T-cell (primary cell): Measurements from ENCODE around the gene PMF1. TPM values are rescaled to one million over a fixed set of nuclear protein-coding genes. Genes with fewer than 3 reads are reported as not detected.

Experiments
- ATAC-seq, 4 experiments: fragments of 200-7000 bp in 3 of 4; fragments of 150-1000 bp in 1 of 4; cut with Tn5 transposase; replicated peaks in 1 of 4; 1 replicate in 3 of 4; 2 replicates in 1 of 4; pipeline ENCODE4 v1.10.0; 2021; ENCODE audit warnings: moderate library complexity in 3 of 4, mild to moderate bottlenecking in 2 of 4, moderate number of reproducible peaks in 1 of 4
- CTCF ChIA-PET, 2 donors: fragments of 300-600 bp; sonication (Branson Sonifier 250); formaldehyde crosslinking; loops; one replicate each; lab custom pipeline; 2022; ENCODE audit warnings: antibody characterized with exemption in 2 of 2; lab: Charles Lee
- POLR2A ChIA-PET, 2 donors: fragments of 300-600 bp; sonication (Branson Sonifier 250); formaldehyde crosslinking; loops; one replicate each; lab custom pipeline; 2022; ENCODE audit warnings: antibody characterized with exemption in 2 of 2; lab: Charles Lee
- DNase-seq, 35 experiments: peaks; one replicate each; pipeline versions ENCODE4 v3.0.0 to v3.0.0-alpha.2; 2013 to 2023
- H3K27ac ChIP-seq: one replicate; pipeline ENCODE4 v1.5.1; 2013; ENCODE audit warnings: low read length
- H3K27me3 ChIP-seq, 2 experiments: replicated peaks in 1 of 2; 1 replicate in 1 of 2; 2 replicates in 1 of 2; pipeline versions ENCODE4 v1.6.1 to v1.7.0; 2013; ENCODE audit warnings: low read length in 1 of 2, mixed read lengths in 1 of 2; ENCODE audit not compliant: control insufficient read depth in 2 of 2, insufficient read depth in 2 of 2; ENCODE audit errors: extremely low read depth in 1 of 2
- H3K36me3 ChIP-seq, 2 donors: 1 replicate in 1 of 2; 2 replicates in 1 of 2; pipeline versions ENCODE4 v1.6.1 to v1.7.0; 2013; ENCODE audit warnings: low read length in 1 of 2; ENCODE audit not compliant: control insufficient read depth in 2 of 2, insufficient read depth in 1 of 2; ENCODE audit errors: extremely low read depth in 1 of 2
- H3K4me1 ChIP-seq, 2 experiments: 1 replicate in 1 of 2; 2 replicates in 1 of 2; pipeline versions ENCODE4 v1.6.1 to v1.7.0; 2013; ENCODE audit warnings: low read length in 2 of 2, mixed read lengths in 1 of 2; ENCODE audit not compliant: insufficient read depth in 2 of 2, control insufficient read depth in 1 of 2; ENCODE audit errors: extremely low read depth in 1 of 2
- H3K4me3 ChIP-seq, 2 donors: 1 replicate in 1 of 2; 2 replicates in 1 of 2; pipeline versions ENCODE4 v1.5.1 to v1.7.0; 2013; ENCODE audit warnings: mild to moderate bottlenecking in 2 of 2, low read length in 1 of 2, moderate library complexity in 1 of 2; ENCODE audit not compliant: control insufficient read depth in 1 of 2; ENCODE audit errors: extremely low read depth in 1 of 2
- H3K9me3 ChIP-seq: 2 replicates; pipeline ENCODE4 v1.7.0; 2013
- H3K27ac Mint-ChIP-seq, 2 donors: one replicate each; pipeline ENCODE4 v1.8.0; 2020 to 2021; ENCODE audit warnings: mild to moderate bottlenecking in 2 of 2, mixed read lengths in 2 of 2
- H3K27me3 Mint-ChIP-seq, 2 donors: one replicate each; pipeline ENCODE4 v1.8.0; 2021 to 2022; ENCODE audit warnings: mixed read lengths in 2 of 2
- H3K36me3 Mint-ChIP-seq: one replicate; pipeline ENCODE4 v1.8.0; 2021; ENCODE audit warnings: mixed read lengths
- H3K4me1 Mint-ChIP-seq, 3 donors: one replicate each; pipeline ENCODE4 v1.8.0; 2020 to 2022; ENCODE audit warnings: mixed read lengths in 3 of 3, mild to moderate bottlenecking in 1 of 3
- H3K4me3 Mint-ChIP-seq, 3 donors: one replicate each; pipeline ENCODE4 v1.8.0; 2020 to 2022; ENCODE audit warnings: mild to moderate bottlenecking in 3 of 3, mixed read lengths in 3 of 3, moderate library complexity in 3 of 3
- H3K9me3 Mint-ChIP-seq, 3 donors: one replicate each; pipeline ENCODE4 v1.8.0; 2020 to 2022; ENCODE audit warnings: mixed read lengths in 3 of 3
- WGBS: methylation state at CpG from one replicate; pipeline ENCODE4 v1.1.5; 2013; ENCODE audit warnings: missing lambda C conversion rate; ENCODE audit not compliant: insufficient coverage; 5-methylcytosine and 5-hydroxymethylcytosine counted together
- total RNA-seq, 35 experiments: library from RNA in 6 of 35; stranded (reverse) in 6 of 35; fragments of 120-200 nt in 1 of 35; gene quantifications; one replicate each; pipeline versions ENCODE4 v1.2.1 to v1.2.4 and lab custom pipeline; 2013 to 2026

The PMF1 gene
- total RNA-seq, 5 donors from 2014 or later (not counting 1 experiment from before 2014, with no cell fraction given), result 54.7 to 58.7 (median 57.6) TPM

DNA sequence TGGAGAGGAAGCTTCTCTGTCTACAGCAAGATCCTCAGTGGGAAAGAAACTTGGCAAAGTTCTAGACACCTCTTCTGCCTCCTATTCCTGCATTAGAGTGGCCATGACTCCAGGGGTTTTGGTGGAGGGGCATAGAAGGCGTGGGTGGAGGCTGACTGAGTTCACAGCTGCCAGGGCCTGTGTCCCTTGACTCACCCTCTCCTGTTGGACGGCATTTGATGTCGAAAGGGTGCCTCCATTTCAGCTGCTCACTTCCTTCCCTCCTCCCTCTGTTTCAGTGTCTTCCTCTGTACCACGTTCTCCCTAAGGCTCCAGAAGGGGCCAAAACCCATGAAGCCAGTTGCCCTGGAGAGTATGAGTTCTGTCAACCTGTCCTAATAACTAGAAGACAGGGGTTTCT is 72.0 kb downstream of the PMF1 start:
- Histone ChIP-seq H3K27me3 (no peaks in the 10 kb centered on the region), H3K9me3 (no peaks in the 10 kb centered on the region), H3K4me3 (no peak overlapping the region), H3K4me1 (peaks cover 12 to 27% of the 10 kb centered on the region in 2 experiments), H3K27ac (no peak overlapping the region), H3K36me3 (peaks cover 5 to 13% of the 10 kb centered on the region in 2 donors)
- H3K36me3 Mint-ChIP-seq, result peaks cover 2% of the 10 kb centered on the region
- no peaks in the 10 kb centered on the region for H3K27me3 Mint-ChIP-seq
- ATAC-seq (no peak), DNase-seq (no peak)
- WGBS, result no CpG with 5 or more reads among the region's 4 CpGs
- H3K27ac Mint-ChIP-seq, result no peak overlapping the region
- CTCF ChIA-PET, result interaction anchor here in 1 of 2 donors (0.8 kb wide), 2 partner anchors 11 to 161 kb away, joined by 3 to 4 read pairs; no protein-coding TSS in a partner anchor
- no peaks in the 10 kb centered on the region for H3K9me3 Mint-ChIP-seq
- peak overlapping the region in 1 of 3 donors; percentile 13 for H3K4me3 Mint-ChIP-seq
- POLR2A ChIA-PET, result no interaction called here
- H3K4me1 Mint-ChIP-seq, result peaks cover 39 to 44% (median 42%) of the 10 kb centered on the region in 3 donors

DNA sequence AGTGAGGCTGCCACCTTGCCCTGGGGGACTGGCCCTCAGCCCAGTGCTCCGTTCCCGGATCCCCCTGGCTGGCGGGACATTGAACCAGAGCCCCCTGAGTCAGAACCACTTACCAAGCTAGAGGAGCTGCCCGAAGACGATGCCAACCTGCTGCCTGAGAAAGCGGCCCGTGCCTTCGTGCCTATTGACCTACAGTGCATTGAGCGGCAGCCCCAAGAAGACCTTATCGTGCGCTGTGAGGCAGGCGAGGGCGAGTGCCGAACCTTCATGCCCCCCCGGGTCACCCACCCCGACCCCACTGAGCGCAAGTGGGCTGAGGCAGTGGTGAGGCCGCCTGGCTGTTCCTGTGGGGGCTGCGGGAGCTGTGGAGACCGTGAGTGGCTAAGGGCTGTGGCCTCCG is 72.6 kb downstream of the PMF1 start:
- Histone ChIP-seq H3K4me1 (peaks cover 10 to 27% of the 10 kb centered on the region in 2 experiments), H3K27me3 (no peaks in the 10 kb centered on the region), H3K9me3 (no peaks in the 10 kb centered on the region), H3K27ac (no peak overlapping the region), H3K36me3 (peaks cover 5 to 13% of the 10 kb centered on the region in 2 donors), H3K4me3 (no peak overlapping the region)
- Mint-ChIP-seq H3K4me3 (no peak overlapping the region), H3K4me1 (peaks cover 35 to 38% (median 37%) of the 10 kb centered on the region in 3 donors), H3K36me3 (peaks cover 6% of the 10 kb centered on the region), H3K27ac (no peak overlapping the region), H3K27me3 (no peaks in the 10 kb centered on the region), H3K9me3 (no peaks in the 10 kb centered on the region)
- WGBS, result 96% methylated on average over 19 of the region's 21 CpGs
- POLR2A ChIA-PET, result interaction anchor here in 1 of 2 donors (0.5 kb wide), 1 partner anchor 144 kb away, joined by 3 read pairs; no protein-coding TSS in a partner anchor
- CTCF ChIA-PET, result interaction anchor here in 1 of 2 donors (0.8 kb wide), 1 partner anchor 12 kb away, joined by 4 read pairs; no protein-coding TSS in a partner anchor
- no peak for ATAC-seq
- no peak for DNase-seq

DNA sequence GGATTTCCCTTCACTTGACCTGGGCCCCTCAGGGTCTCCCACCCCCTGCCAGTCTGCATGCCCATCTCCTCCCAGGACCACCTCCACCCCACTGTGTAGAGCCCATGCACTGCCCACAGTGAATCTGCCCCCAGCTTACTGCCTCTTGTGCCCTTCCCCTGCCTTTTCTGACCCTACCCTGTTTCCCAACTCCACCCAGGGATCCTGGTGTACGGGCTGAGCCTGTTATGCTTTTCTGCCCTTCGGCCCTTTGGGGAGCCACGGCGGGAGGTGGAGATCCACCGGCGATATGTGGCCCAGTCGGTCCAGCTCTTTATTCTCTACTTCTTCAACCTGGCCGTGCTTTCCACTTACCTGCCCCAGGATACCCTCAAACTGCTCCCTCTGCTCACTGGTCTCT is 73.3 kb downstream of the PMF1 start:
- Mint-ChIP-seq H3K4me1 (peaks cover 29 to 32% (median 31%) of the 10 kb centered on the region in 3 donors), H3K4me3 (no peak overlapping the region), H3K9me3 (no peaks in the 10 kb centered on the region), H3K27ac (no peak overlapping the region), H3K27me3 (no peaks in the 10 kb centered on the region), H3K36me3 (peaks cover 6% of the 10 kb centered on the region)
- H3K27me3 ChIP-seq, result no peaks in the 10 kb centered on the region
- ATAC-seq (no peak), DNase-seq (no peak)
- WGBS, result 94% methylated on average over 2 of the region's 8 CpGs
- H3K4me3 ChIP-seq, result no peak overlapping the region
- peaks cover 10 to 25% of the 10 kb centered on the region in 2 experiments for H3K4me1 ChIP-seq
- H3K27ac ChIP-seq, result no peak overlapping the region
- H3K36me3 ChIP-seq, result peaks cover 8 to 13% of the 10 kb centered on the region in 2 donors
- CTCF ChIA-PET, result no interaction called here
- POLR2A ChIA-PET, result no interaction called here
- H3K9me3 ChIP-seq, result no peaks in the 10 kb centered on the region

Other genes starting within 250 kb of the PMF1 start
- 100 to 1,000 TPM; 110 to 174 (median 167) TPM for gene ARHGEF2, start 234.5 kb upstream of the PMF1 start, total RNA-seq
- gene SSR2, start 192.1 kb upstream of the PMF1 start, total RNA-seq, result 100 to 1,000 TPM; 230 to 238 (median 232) TPM
- 10 to 100 TPM; 21.9 to 39.6 (median 37.9) TPM for gene UBQLN4, start 159.2 kb upstream of the PMF1 start, total RNA-seq
- gene LAMTOR2, start 158.2 kb upstream of the PMF1 start, total RNA-seq, result 10 to 100 TPM; 21.5 to 37.8 (median 35.2) TPM
- 1 to 10 TPM in 3 of 5 donors, under 1 TPM in 2; 0.26 to 2.3 (median 1.9) TPM for gene RAB25, start 151.8 kb upstream of the PMF1 start, total RNA-seq
- under 1 TPM; 0.03 to 0.58 (median 0.20) TPM for gene MEX3A, start 130.5 kb upstream of the PMF1 start, total RNA-seq
- gene LMNA, start 98.3 kb upstream of the PMF1 start, total RNA-seq, result 100 to 1,000 TPM in 2 of 5 donors, 10 to 100 TPM in 3; 40.3 to 970 (median 57.3) TPM
- 10 to 100 TPM in 1 of 5 donors, 1 to 10 TPM in 4; 1.5 to 12.0 (median 2.2) TPM for gene SEMA4A, start 59.4 kb upstream of the PMF1 start, total RNA-seq
- 10 to 100 TPM; 16.8 to 24.5 (median 21.4) TPM for gene SLC25A44, start 18.9 kb upstream of the PMF1 start, total RNA-seq
- 1 to 10 TPM; 1.8 to 7.1 (median 5.2) TPM for gene BGLAP, start 29.2 kb downstream of the PMF1 start, total RNA-seq
- gene PAQR6, start 35.0 kb downstream of the PMF1 start, total RNA-seq, result 1 to 10 TPM; 2.5 to 3.1 (median 2.9) TPM
- 10 to 100 TPM; 60.5 to 84.2 (median 81.3) TPM for gene SMG5, start 69.8 kb downstream of the PMF1 start, total RNA-seq
- 10 to 100 TPM in 3 of 5 donors, 1 to 10 TPM in 2; 4.9 to 17.6 (median 17.3) TPM for gene TMEM79, start 71.3 kb downstream of the PMF1 start, total RNA-seq
- 10 to 100 TPM; 18.7 to 25.4 (median 24.1) TPM for gene GLMP, start 82.7 kb downstream of the PMF1 start, total RNA-seq
- gene VHLL, start 86.3 kb downstream of the PMF1 start, total RNA-seq, result under 1 TPM in 2 of 5 donors, not detected in 3; 0.39 to 0.88 TPM
- gene CCT3, start 125.3 kb downstream of the PMF1 start, total RNA-seq, result 100 to 1,000 TPM in 4 of 5 donors, 10 to 100 TPM in 1; 87.2 to 138 (median 124) TPM
- under 1 TPM in 1 of 5 donors, not detected in 4; 0.93 TPM for gene TSACC, start 125.5 kb downstream of the PMF1 start, total RNA-seq
- under 1 TPM in 1 of 5 donors, not detected in 4; 0.35 TPM for gene RHBG, start 156.2 kb downstream of the PMF1 start, total RNA-seq